DMS153 treated with DMSO at 0.1 percent for 48 hours (cell line): Measurements from ENCODE around the gene ATPAF1.
"Not testable (repeated sequence)": the region's sequence is repeated elsewhere in the genome, so short reads cannot be mapped to it uniquely, and the experiment has no call there.

ENCODE experiments used
- DNase-seq: peaks from one replicate; lab custom pipeline; 2025; ENCODE audit not compliant: unreplicated experiment; lab: John Stamatoyannopoulos, UW

ATPAF1 gene

GRCh38 chr1:46681333-46682034 is 13.3 kb upstream of the ATPAF1 start:
- peak; percentile 13 for DNase-seq

DNA sequence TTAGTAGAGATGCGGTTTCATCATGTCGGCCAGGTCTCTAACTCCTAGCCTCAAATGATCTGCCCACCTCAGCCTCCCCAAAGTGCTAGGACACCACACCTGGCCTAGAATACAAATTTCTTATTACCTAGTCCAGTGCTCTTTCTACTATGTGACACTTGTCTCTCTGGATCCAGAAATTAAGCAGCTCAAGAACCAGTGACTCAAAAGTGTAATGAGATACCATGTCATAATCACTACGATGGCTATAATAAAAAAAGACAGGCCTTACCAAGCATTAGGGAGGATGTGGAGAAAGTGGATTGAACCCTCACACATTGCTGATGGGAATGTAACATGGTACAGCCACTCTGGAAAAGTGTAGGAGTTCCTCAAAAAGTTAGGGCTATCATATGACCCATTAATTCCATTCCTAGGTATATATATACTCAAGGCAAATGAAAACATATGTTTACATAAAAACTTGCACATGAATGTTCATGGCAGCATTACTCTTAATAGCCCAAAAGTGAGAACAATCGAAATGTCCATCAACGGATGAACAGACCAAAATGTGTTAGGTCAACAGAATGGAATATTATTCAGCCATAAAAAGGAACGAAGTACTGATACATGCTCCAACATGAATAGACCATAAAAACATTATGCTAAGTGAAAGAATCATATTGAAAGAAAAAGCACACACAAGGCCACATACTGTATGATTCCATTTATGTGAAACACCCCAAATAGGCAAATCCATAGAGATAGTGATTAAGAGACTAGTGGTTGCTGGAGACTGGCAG is 11.8 kb upstream of the ATPAF1 start:
- DNase-seq, result no peak

DNA sequence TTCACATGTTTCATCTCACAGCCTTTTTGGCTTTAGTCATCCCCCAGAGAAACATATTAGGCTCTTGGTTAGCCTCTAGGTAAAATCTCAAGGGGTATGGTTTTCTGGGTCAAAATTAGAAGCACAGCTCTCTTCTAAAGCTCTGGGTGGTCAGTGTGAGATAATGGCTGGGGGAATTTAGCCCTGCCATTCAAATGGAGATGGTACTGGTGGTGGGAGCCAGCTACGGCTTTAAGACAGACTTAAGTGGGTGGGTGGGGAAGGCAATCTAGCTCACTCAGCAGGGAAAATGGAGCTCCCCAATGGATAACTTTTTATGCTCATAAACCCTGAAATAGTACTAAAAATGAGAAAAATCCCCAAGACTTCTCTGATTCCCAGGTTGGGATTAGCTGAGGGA is 9.2 kb upstream of the ATPAF1 start:
- DNase-seq, result no peak

GRCh38 chr1:46676531-46676930 is 8.4 kb upstream of the ATPAF1 start:
- no peak for DNase-seq

DNA sequence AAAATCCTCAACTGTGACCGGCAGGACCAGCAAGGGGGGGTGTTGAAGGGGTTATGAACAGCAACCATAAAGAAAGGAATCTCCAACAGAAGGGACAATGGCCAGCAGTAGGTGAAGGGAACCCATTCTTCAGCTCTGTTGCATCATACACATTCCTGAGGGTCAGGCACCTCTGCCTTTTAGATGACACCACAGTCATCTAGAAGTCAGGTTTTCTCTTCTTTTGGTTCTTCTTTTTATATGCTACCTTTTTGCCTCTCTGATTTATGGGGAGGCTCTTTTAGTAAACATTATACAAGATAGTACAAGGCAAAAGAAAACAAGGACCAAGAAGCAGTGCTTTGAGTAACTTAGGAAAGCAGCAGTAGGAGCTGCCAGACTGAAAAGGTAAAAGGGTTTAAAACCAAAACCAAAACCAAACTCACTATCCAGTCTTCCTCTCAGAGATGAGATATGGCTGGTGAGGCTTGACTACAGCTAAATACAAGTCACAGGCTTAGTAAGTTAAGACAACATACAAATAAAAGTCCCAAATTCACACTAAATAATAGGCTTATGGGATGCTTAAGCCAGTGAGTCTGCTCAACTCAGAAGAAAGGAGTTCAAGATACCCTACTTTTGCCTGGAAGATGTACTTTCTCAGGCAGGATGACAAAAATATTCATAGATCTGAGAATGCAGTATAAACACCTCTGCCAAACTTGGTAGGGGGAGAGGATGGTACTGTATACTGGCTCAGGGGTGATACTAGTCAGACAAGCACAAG is 7.6 kb upstream of the ATPAF1 start:
- DNase-seq, result no peak

GRCh38 chr1:46673749-46674182 is 5.6 kb upstream of the ATPAF1 start:
- no peak for DNase-seq

DNA sequence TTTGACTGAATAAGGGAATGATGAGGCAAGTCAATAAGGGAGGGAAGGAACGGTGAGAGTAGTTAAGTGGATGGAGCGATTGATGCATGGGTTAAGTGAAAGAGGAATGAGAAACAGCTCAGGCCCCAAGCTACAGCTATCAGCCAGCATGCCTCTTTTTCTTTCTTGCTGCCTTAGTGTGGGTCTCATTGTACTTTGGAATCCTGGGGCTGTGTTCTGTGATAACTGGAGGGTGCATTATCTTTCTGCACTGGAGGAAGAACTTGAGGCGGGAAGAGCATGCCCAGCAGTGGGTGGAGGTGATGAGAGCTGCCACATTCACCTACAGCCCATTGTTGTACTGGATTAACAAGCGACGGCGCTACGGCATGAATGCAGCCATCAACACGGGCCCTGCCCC is 4.5 kb upstream of the ATPAF1 start:
- DNase-seq, result no peak

- no peak for DNase-seq
Measured at GRCh38 chr1:46671554-46671953, 3.4 kb upstream of the ATPAF1 start, which contains the start of gene TEX38. Gene TEX38 (plus strand): TSS chr1:46671854. CDS start chr1:46671935, 81 bp downstream.

GRCh38 chr1:46670134-46670533 is 2.0 kb upstream of the ATPAF1 start:
- DNase-seq, result no peak

DNA sequence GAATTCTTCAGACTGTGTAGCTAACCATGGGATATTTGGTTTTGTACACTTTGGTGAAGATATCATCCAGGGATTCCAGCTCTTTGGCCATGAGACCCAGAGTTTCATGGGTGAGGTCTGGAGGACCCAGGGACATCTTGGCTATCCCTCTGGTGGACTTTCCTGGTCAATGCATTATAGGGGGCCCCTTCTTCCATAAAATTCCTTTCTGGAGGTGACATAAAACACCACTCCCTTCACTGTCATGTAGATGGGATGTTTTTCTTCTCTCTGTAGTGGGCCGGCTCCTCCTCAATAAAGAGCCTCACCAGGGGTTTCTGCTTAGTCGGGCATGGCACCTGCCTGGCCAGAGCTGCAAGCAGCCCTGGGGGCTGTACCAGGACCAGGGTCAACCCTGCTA is 2.2 kb downstream of the ATPAF1 start:
- DNase-seq, result no peak

DNA sequence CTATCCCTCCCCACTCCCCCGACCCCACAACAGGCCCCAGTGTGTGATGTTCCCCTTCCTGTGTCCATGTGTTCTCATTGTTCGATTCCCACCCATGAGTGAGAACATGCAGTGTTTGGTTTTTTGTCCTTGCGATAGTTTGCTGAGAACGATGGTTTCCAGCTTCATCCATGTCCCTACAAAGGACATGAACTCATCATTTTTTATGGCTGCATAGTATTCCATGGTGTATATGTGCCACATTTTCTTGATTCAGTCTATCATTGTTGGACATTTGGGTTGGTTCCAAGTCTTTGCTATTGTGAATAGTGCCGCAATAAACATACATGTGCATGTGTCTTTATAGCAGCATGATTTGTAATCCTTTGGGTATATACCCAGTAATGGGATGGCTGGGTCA is 5.2 kb downstream of the ATPAF1 start:
- not testable (repeated sequence) for DNase-seq

GRCh38 chr1:46660116-46660515 is 8.0 kb downstream of the ATPAF1 start:
- DNase-seq, result not testable (repeated sequence)

DNA sequence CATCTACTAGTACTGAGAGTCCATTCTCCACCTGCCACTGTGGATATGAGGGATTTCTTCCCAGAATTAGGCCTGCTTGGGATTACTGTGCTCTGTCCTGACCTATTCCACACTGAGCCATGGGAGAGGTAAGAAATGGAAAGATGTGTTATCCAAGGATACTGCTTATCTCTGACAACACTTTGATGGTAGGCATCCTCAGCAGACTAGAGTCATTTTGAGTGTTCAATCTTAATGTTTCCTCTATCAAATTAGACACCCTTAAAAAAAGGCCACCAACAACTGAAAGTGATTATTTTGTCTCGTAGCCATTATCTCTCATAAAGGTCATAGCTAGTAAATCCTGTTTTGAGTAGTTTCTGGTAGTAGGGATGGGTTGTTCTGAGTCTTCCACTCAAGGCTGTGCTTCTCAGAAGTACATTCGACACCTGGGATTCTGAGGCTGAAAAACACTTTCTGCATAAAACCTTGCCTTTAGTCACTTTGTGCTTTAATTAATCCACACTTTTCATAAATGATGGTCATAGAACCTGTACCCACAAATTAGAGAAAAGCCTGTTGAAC is 8.8 kb downstream of the ATPAF1 start:
- no peak for DNase-seq

- no peak for DNase-seq
Measured at GRCh38 chr1:46657775-46658174, 10.4 kb downstream of the ATPAF1 start.

DNA sequence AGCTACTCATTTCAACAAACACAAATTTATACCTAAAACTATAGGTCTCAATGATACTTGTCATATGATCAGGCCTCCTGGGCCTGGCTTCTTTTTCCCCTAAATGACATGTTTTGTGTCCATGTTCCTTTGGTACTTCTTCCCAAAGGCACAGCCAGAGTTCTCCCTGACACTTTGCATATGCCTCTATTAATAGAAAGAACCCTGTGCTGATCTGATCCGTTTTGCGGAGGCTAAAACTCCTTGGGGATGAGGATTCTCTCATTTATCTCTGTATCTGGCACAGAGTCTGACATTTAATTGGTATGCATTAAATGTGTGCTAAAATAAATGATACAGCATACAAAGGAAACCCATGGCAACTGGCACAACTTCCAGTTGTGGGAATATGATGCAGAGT is 11.5 kb downstream of the ATPAF1 start:
- DNase-seq, result no peak

DNA sequence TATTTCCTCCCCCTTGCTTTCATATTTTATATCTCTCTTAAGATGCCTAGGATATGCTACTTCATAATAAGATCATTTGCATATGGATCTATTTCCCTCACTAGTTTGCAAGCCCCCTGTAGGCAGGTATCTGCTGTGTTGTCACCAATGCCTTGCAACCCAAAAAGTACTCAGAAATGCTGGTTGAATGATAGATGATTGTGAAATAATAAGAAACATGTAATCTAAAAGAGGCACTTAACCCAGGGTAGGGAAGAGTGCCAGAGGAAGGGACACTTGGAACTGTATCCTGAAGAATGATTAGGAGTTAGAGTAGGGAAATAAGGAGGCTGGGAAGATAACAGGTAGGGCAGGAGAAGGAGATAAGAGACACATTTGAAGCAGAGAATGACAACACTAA is 12.3 kb downstream of the ATPAF1 start:
- DNase-seq, result no peak

GRCh38 chr1:46654698-46655097 is 13.5 kb downstream of the ATPAF1 start:
- not testable (repeated sequence) for DNase-seq

DNA sequence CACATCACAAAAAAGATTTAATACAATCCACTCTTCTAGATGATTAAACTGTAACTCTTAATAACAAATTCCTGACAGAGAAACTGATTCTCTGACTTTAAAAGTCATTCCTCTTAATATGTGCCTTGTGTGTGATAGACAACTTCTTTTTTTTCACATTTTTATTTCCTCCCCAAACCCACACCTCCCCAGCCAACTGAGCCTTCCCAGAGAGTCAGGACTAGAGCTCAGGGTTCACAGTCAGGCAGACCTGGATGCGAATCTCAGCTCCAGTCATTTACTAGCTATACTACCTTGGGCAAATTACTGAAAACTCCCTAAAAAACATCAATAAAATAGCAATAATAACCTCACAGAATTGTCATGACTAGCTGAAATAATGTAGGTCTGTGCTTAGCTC is 14.2 kb downstream of the ATPAF1 start:
- DNase-seq, result no peak

GRCh38 chr1:46653405-46653958 is 14.7 kb downstream of the ATPAF1 start:
- no peak for DNase-seq

DNA sequence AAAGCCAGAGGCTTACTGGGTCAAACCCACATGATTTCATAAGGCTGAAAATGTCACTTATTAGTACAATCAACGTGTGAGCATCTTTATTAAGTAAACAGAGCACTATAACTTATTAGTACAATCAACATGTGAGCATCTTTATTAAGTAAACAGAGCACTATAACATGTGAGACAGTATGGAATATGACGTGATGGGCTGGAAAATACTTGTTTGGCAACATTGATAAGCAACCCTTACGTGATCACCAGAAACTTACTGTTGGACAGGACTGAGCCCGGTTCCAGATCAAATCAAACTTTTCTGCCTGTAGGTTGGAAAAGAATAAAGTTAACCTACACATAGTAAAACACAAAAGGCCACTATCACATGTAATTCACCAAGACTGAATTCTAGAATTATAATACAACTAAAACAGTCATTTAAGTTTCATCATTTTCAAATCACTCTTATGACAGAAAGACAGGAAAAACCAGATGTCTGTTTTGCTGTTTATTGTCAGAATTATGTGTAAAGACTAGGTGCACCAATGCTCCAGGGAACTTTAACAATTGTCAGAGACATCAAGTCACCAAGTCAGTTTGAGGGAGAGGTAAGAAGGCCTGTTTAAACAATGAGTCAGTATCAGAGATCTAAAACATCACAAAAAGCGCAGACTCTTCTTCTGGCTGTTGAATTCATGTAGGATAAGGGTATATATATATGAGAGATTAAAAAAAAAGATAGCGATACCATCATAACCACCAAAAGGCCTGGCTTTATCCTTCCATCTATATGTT is 15.7 kb downstream of the ATPAF1 start:
- DNase-seq, result no peak
